Neural cell (in vitro differentiated cells): ENCODE data around the gene HAL. TPM values are rescaled to one million over a fixed set of nuclear protein-coding genes. Genes with fewer than 3 reads are reported as not detected.

ENCODE experiments used
- H2AFZ ChIP-seq: fragments of 200-600, 300-800 bp; sonication (generic), shearing (Covaris generic); 2 replicates; pipeline ENCODE4 v1.6.0; 2014; ENCODE audit warnings: low read depth, mild to moderate bottlenecking, antibody characterized with exemption, low read length, moderate library complexity
- H3F3A ChIP-seq: fragments of 200-600 bp; shearing (Covaris generic); 2 replicates; pipeline ENCODE4 v1.6.1; 2016; ENCODE audit warnings: mild to moderate bottlenecking, moderate library complexity, mixed read lengths, antibody characterized with exemption, low read length; ENCODE audit not compliant: insufficient read depth, poor library complexity, severe bottlenecking
- H3K27ac ChIP-seq: fragments of 200-600, 300-800 bp; sonication (generic), shearing (Covaris generic); 2 replicates; pipeline ENCODE4 v1.5.1; 2014; ENCODE audit warnings: mild to moderate bottlenecking, low read length, moderate library complexity
- H3K27me3 ChIP-seq: fragments of 300-800, 200-600 bp; sonication (generic), shearing (Covaris generic); 2 replicates; pipeline ENCODE4 v1.6.0; 2014; ENCODE audit warnings: mild to moderate bottlenecking, low read depth, low read length, moderate library complexity; ENCODE audit not compliant: insufficient read depth
- H3K36me3 ChIP-seq: fragments of 300-800, 200-600 bp; sonication (generic), shearing (Covaris generic); 2 replicates; pipeline ENCODE4 v1.5.1; 2014; ENCODE audit warnings: mild to moderate bottlenecking, antibody characterized with exemption, low read length, moderate library complexity; ENCODE audit not compliant: insufficient read depth
- H3K4me2 ChIP-seq: fragments of 300-800, 200-600 bp; sonication (generic), shearing (Covaris generic); 2 replicates; pipeline ENCODE4 v1.6.0; 2014; ENCODE audit warnings: mild to moderate bottlenecking, low read length
- H3K4me3 ChIP-seq: fragments of 300-800, 200-600 bp; sonication (generic), shearing (Covaris generic); 2 replicates; pipeline ENCODE4 v1.5.1; 2014; ENCODE audit warnings: mild to moderate bottlenecking, low read length, moderate library complexity
- H3K79me2 ChIP-seq: fragments of 200-600 bp; shearing (Covaris generic); replicated peaks from 2 replicates; pipeline ENCODE4 v1.6.0; 2014; ENCODE audit warnings: mild to moderate bottlenecking, low read length, moderate library complexity; ENCODE audit not compliant: insufficient read depth
- H3K9ac ChIP-seq: fragments of 300-800, 200-600 bp; sonication (generic), shearing (Covaris generic); 2 replicates; pipeline ENCODE4 v1.6.1; 2016; ENCODE audit warnings: mild to moderate bottlenecking, low read length, mixed read lengths
- H3K9me2 ChIP-seq: fragments of 200-600 bp; shearing (Covaris generic); 2 replicates; pipeline ENCODE4 v1.6.1; 2016; ENCODE audit warnings: mild to moderate bottlenecking, low read length, mixed read lengths; ENCODE audit not compliant: insufficient read depth
- H3K9me3 ChIP-seq: fragments of 200-600, 300-800 bp; sonication (generic), shearing (Covaris generic); 2 replicates; pipeline ENCODE4 v1.6.1; 2016; ENCODE audit warnings: mild to moderate bottlenecking, mixed run types, low read length, moderate library complexity, mixed read lengths
- H4K20me1 ChIP-seq: fragments of 200-600 bp; shearing (Covaris generic); 2 replicates; pipeline ENCODE4 v1.6.1; 2016; ENCODE audit warnings: mild to moderate bottlenecking, mixed run types; ENCODE audit not compliant: insufficient read depth
- EP300 ChIP-seq: fragments of 450-650 bp; conservative IDR thresholded peaks from 2 replicates; pipeline ENCODE4 v1.6.1; 2014; ENCODE audit warnings: antibody characterized with exemption, mild to moderate bottlenecking, moderate library complexity; ENCODE audit not compliant: poor library complexity, severe bottlenecking
- EZH2 ChIP-seq: fragments of 200-600, 300-800 bp; shearing (Covaris generic), sonication (generic); IDR thresholded peaks from 2 replicates; pipeline ENCODE4 v1.6.1; 2014; ENCODE audit warnings: antibody characterized with exemption, low read length, borderline replicate concordance, mild to moderate bottlenecking; ENCODE audit not compliant: insufficient read depth, poor library complexity, severe bottlenecking
- MXI1 ChIP-seq: fragments of 450-650 bp; conservative IDR thresholded peaks from 2 replicates; pipeline ENCODE4 v1.6.1; 2014; ENCODE audit warnings: antibody characterized with exemption, mild to moderate bottlenecking; ENCODE audit not compliant: poor library complexity, severe bottlenecking
- POLR2AphosphoS5 ChIP-seq: IDR thresholded peaks from 2 replicates; pipeline ENCODE4 v1.6.1; 2012
- RAD21 ChIP-seq: fragments of 450-650 bp; conservative IDR thresholded peaks from 2 replicates; pipeline ENCODE4 v1.6.1; 2014; ENCODE audit warnings: antibody characterized with exemption, mild to moderate bottlenecking, moderate library complexity
- REST ChIP-seq: IDR thresholded peaks from 2 replicates; pipeline ENCODE4 v1.6.1; 2012; ENCODE audit warnings: borderline replicate concordance
- SMC3 ChIP-seq: fragments of 450-650 bp; conservative IDR thresholded peaks from 2 replicates; pipeline ENCODE4 v1.6.1; 2014; ENCODE audit warnings: antibody characterized with exemption, mild to moderate bottlenecking, moderate library complexity; ENCODE audit not compliant: poor library complexity
- TAF1 ChIP-seq: IDR thresholded peaks from 2 replicates; pipeline ENCODE4 v1.6.1; 2012; ENCODE audit warnings: low read depth
- polyA plus RNA-seq: library from polyadenylated mRNA; depleted of rRNA; stranded (reverse); fragments of >200 nt; gene quantifications from 2 replicates; pipeline ENCODE4 v1.2.3, GENCODE V29; 2014
- TF ChIP-seq, protein P1 (sequence below): fragments of 450-650 bp; IDR thresholded peaks from 2 replicates; pipeline ENCODE4 v1.5.1; 2014; ENCODE audit warnings: antibody characterized with exemption, mild to moderate bottlenecking, moderate library complexity; ENCODE audit not compliant: poor library complexity, severe bottlenecking

HAL gene
- polyA plus RNA-seq, 1 donor from 2014 or later = not detected

- Histone ChIP-seq H3K9me2 (no peaks in the 10 kb centered on the region), H4K20me1 (no peaks in the 10 kb centered on the region), H3K36me3 (no peaks in the 10 kb centered on the region), H3K4me3 (peak overlapping the region; percentile 86), H3K27me3 (no peaks in the 10 kb centered on the region), H3K4me2 (peak overlapping the region; percentile 69), H2AFZ (no peak overlapping the region), H3F3A (no peaks in the 10 kb centered on the region), H3K79me2 (peaks cover 6% of the 10 kb centered on the region), H3K9me3 (no peaks in the 10 kb centered on the region), H3K27ac (no peak overlapping the region), H3K9ac (no peak overlapping the region)
- TF ChIP-seq MXI1 = no peak
- no peak for TF ChIP-seq EP300
- TF ChIP-seq SMC3 = no peak
- TF ChIP-seq POLR2AphosphoS5 = no peak
- no peak for TF ChIP-seq REST
- TF ChIP-seq, protein P1, sequence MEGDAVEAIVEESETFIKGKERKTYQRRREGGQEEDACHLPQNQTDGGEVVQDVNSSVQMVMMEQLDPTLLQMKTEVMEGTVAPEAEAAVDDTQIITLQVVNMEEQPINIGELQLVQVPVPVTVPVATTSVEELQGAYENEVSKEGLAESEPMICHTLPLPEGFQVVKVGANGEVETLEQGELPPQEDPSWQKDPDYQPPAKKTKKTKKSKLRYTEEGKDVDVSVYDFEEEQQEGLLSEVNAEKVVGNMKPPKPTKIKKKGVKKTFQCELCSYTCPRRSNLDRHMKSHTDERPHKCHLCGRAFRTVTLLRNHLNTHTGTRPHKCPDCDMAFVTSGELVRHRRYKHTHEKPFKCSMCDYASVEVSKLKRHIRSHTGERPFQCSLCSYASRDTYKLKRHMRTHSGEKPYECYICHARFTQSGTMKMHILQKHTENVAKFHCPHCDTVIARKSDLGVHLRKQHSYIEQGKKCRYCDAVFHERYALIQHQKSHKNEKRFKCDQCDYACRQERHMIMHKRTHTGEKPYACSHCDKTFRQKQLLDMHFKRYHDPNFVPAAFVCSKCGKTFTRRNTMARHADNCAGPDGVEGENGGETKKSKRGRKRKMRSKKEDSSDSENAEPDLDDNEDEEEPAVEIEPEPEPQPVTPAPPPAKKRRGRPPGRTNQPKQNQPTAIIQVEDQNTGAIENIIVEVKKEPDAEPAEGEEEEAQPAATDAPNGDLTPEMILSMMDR = no peak
- no peak for TF ChIP-seq TAF1
- no peak for TF ChIP-seq RAD21
- no peak for TF ChIP-seq EZH2
Observed at GRCh38 chr12:96033549-96034389, 37.6 kb upstream of the HAL start.

- H3K27ac ChIP-seq = no peak overlapping the region
- no peaks in the 10 kb centered on the region for H3K27me3 ChIP-seq
- H3K9me2 ChIP-seq = no peaks in the 10 kb centered on the region
- no peaks in the 10 kb centered on the region for H3K9me3 ChIP-seq
- peaks cover 6% of the 10 kb centered on the region for H3K79me2 ChIP-seq
- no peaks in the 10 kb centered on the region for H3F3A ChIP-seq
- no peak overlapping the region for H2AFZ ChIP-seq
- H3K4me2 ChIP-seq = no peak overlapping the region
- TF ChIP-seq, protein P1 = no peak
- TF ChIP-seq SMC3 (no peak), MXI1 (no peak), EP300 (no peak), POLR2AphosphoS5 (no peak)
- H3K4me3 ChIP-seq = no peak overlapping the region
- H3K36me3 ChIP-seq = no peaks in the 10 kb centered on the region
- no peak overlapping the region for H3K9ac ChIP-seq
- H4K20me1 ChIP-seq = no peaks in the 10 kb centered on the region
Observed at GRCh38 chr12:96029826-96030225, 33.7 kb upstream of the HAL start.
